Measurements from ENCODE around the gene DGLUCY.

The DGLUCY gene

DNA sequence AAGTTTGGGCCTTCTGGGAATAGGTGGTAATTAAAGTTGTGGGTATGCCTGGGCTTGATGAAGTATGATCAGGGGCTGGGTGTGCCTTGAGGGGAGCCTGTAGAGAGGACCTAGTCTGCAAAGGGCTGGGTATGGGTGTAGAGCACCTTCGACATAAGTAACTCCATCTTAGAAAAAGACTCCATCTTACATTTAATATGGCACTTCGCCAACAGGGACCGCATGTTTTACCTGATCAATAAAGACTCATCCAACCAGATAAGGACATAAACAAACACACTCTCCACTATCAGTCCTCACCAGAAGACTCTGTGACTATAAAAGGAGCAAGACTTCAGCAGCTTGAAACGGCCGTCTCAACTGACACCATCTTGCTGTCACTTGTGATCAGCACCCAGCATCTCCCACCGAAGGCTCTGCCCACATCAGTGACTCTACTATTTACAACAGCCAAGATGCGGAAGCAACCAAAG lies 154.1 kb downstream of the DGLUCY start:
- no peaks in the 10 kb centered on the region for H3K9me3 ChIP-seq (ENCODE audit: low read length)
- peaks cover 7% of the 10 kb centered on the region for H3K4me1 ChIP-seq (ENCODE audit: insufficient read depth, low read length)
- no peaks in the 10 kb centered on the region for H3K36me3 ChIP-seq (ENCODE audit: insufficient read depth, low read length)
- no peaks in the 10 kb centered on the region for H3K27me3 ChIP-seq (ENCODE audit: control insufficient read depth in 1 of 2, insufficient read depth in 2 of 2, low read length in 2 of 2)
- no peak overlapping the region for H3K27ac ChIP-seq (ENCODE audit: low read depth, low read length)
- no peak overlapping the region for H3K4me3 ChIP-seq (ENCODE audit: low read depth in 1 of 2, low read length in 2 of 2)
- H3K9ac ChIP-seq (ENCODE audit: low read length): no peak overlapping the region

DNA sequence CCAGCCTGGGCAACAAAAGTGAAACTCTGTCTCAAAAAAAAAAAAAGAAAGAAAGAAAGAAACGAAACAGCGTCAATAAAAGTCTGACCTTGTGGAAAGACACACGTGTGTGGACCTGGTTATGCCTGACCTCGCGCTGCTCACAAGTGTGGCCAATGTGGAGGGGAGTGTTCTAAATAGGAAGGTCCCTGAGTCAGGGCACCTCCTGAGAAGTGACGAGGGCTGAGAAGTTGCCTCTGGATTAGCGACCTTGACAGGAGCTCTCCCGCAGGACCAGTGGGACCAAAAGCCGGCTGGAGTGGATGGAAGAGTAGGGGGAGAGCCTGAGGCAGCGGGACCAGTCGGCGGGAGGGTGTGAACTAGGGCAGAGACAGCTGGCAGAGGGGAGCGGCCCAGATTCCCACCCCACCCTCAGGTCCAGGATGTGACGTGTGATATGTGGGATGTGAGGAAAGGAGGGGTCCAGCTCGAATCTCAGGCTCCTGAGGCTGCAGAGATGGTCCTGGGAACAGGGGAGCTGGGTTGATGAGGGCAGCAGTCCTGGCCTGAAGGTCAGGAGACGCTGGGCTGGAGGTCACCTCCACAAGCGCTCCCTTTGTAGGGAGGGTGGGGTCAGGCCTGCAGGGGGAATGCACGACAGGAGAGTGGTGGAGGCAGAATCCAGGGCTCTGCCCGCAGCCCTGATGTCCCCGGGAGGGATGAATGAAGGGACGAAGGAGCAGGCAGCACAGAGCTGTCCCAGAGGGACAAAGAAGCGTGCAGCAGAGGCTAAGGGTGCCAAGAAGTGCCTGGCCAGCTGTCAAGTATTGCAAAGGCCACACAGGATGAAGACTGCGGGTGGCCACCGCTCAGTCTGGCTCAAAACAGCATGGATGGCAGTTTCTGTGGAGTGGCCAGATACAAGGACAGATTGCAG lies 155.5 kb downstream of the DGLUCY start:
- H3K36me3 ChIP-seq (ENCODE audit: insufficient read depth, low read length): no peaks in the 10 kb centered on the region
- no peak overlapping the region for H3K27ac ChIP-seq (ENCODE audit: low read depth, low read length)
- H3K9me3 ChIP-seq (ENCODE audit: low read length): no peaks in the 10 kb centered on the region
- no peak overlapping the region for H3K4me3 ChIP-seq (ENCODE audit: low read depth in 1 of 2, low read length in 2 of 2)
- H3K27me3 ChIP-seq (ENCODE audit: control insufficient read depth in 1 of 2, insufficient read depth in 2 of 2, low read length in 2 of 2): no peaks in the 10 kb centered on the region
- H3K4me1 ChIP-seq (ENCODE audit: insufficient read depth, low read length): peaks cover 7% of the 10 kb centered on the region
- no peak overlapping the region for H3K9ac ChIP-seq (ENCODE audit: low read length)

DNA sequence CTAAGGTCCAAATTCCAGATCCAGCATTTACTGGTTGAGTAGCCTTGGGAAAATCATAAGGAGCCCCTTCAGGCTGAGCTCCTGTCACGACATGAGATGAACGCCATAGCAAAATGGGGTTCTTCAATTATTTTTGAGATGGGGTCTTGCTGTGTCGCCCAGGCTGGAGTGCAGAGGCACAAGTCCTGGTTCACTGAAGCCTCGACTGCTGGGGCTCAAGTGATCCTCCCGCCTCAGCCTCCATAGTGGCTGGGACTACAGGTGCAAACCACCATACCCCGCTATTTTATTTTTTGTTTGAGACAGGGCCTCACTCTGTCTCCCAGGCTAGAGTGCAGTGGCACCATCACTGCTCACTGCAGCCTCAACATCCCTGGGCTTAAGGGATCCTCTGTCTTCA lies 156.3 kb downstream of the DGLUCY start:
- no peaks in the 10 kb centered on the region for H3K27me3 ChIP-seq (ENCODE audit: control insufficient read depth in 1 of 2, insufficient read depth in 2 of 2, low read length in 2 of 2)
- H3K9me3 ChIP-seq (ENCODE audit: low read length): no peaks in the 10 kb centered on the region
- H3K36me3 ChIP-seq (ENCODE audit: insufficient read depth, low read length): no peaks in the 10 kb centered on the region
- no peak overlapping the region for H3K9ac ChIP-seq (ENCODE audit: low read length)
- no peak overlapping the region for H3K4me3 ChIP-seq (ENCODE audit: low read depth in 1 of 2, low read length in 2 of 2)
- peaks cover 7% of the 10 kb centered on the region for H3K4me1 ChIP-seq (ENCODE audit: insufficient read depth, low read length)
- no peak overlapping the region for H3K27ac ChIP-seq (ENCODE audit: low read depth, low read length)

DNA sequence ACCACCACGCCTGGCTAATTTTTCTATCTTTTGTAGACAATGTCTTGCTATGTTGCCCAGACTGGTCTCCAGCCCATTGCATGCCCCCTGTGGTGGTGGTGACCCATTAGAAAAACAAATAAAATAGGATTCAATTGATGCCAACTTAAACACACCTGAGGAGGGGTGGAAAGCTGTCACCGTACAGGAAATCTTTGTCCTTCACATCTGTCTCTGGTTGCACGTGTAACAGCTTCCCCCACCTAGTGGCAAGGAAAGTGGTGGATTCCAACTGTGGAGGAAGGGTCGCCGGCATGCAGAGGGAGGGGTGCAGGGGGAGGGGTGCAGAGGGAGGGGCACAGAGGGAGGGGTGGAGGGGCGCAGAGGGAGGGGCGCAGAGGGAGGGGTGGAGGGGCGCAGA lies 156.7 kb downstream of the DGLUCY start:
- Histone ChIP-seq H3K4me1 (ENCODE audit: insufficient read depth, low read length) (peaks cover 7% of the 10 kb centered on the region), H3K27ac (ENCODE audit: low read depth, low read length) (no peak overlapping the region), H3K36me3 (ENCODE audit: insufficient read depth, low read length) (no peaks in the 10 kb centered on the region), H3K9me3 (ENCODE audit: low read length) (no peaks in the 10 kb centered on the region), H3K4me3 (ENCODE audit: low read depth in 1 of 2, low read length in 2 of 2) (no peak overlapping the region), H3K27me3 (ENCODE audit: control insufficient read depth in 1 of 2, insufficient read depth in 2 of 2, low read length in 2 of 2) (no peaks in the 10 kb centered on the region), H3K9ac (ENCODE audit: low read length) (no peak overlapping the region)

DNA sequence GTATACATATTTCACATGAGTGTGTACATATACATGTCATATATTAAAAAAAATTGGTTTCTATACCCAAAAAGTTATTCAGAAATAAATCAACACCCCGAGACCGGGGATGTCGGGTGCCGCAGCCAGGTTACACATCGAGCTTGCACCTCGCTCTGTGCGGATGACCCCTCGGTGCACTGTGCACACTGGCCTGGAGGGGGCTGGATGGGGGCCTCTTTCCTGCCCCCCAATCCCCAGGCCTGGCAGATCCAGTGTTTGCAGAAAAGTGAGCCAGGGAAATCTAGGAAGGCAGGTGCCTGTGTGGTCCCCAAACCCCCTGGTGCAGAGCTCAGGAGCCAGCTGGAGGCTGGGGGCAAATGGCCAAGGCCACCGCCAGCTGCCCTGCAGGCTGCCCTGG lies 157.8 kb downstream of the DGLUCY start:
- Histone ChIP-seq H3K4me3 (ENCODE audit: low read depth in 1 of 2, low read length in 2 of 2) (no peak overlapping the region), H3K27ac (ENCODE audit: low read depth, low read length) (no peak overlapping the region), H3K4me1 (ENCODE audit: insufficient read depth, low read length) (peaks cover 11% of the 10 kb centered on the region), H3K9ac (ENCODE audit: low read length) (no peak overlapping the region), H3K36me3 (ENCODE audit: insufficient read depth, low read length) (no peaks in the 10 kb centered on the region), H3K27me3 (ENCODE audit: control insufficient read depth in 1 of 2, insufficient read depth in 2 of 2, low read length in 2 of 2) (no peaks in the 10 kb centered on the region), H3K9me3 (ENCODE audit: low read length) (no peaks in the 10 kb centered on the region)

DNA sequence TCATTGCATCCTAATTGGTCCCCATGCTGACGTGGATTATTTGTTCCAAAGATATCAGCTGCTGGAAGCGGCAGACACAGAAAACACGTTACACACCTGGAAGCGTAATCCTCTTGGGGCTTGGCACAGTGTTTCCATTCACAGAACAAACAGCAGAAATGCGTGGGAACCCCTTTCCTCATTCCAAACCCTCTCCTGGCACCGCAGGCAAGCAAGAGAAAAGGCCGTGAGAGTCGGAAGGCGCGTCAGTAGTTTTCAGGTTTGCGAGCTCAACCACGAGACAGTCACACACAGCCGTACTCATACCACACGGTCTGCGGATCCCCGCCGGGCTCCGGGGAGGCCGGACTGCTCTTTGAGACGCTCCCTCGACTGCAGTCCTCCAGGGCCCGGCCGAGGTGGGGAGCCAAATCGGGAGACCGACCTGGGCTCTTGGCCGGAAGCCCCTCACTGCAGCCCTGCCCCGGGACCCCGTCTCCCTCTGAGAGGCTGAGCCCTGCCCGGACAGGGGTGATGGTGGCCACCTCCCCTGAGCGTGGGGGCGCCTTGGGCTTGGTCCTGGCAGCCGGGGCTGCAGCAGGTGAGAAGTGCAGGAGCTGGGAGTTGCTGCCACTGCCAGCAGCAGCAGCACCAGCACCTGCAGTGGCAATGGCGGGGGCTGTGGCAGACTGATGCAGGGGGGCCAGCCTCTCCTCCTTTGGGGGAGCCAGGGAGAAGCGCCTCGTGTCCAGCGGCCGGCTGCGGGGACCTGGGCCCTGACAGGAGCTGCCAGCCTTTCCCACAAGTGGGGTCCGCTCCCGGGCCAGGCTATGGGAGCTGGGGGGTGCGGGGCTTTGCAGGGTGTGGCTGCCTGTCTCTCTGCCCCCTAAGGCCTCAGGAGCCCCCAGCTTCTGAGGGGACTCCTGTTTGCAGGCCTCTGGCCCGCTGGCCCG lies 158.7 kb downstream of the DGLUCY start:
- H3K36me3 ChIP-seq (ENCODE audit: insufficient read depth, low read length): no peaks in the 10 kb centered on the region
- H3K4me1 ChIP-seq (ENCODE audit: insufficient read depth, low read length): peaks cover 21% of the 10 kb centered on the region
- no peak overlapping the region for H3K4me3 ChIP-seq (ENCODE audit: low read depth in 1 of 2, low read length in 2 of 2)
- H3K9me3 ChIP-seq (ENCODE audit: low read length): no peaks in the 10 kb centered on the region
- H3K27me3 ChIP-seq (ENCODE audit: control insufficient read depth in 1 of 2, insufficient read depth in 2 of 2, low read length in 2 of 2): no peaks in the 10 kb centered on the region
- H3K9ac ChIP-seq (ENCODE audit: low read length): no peak overlapping the region
- H3K27ac ChIP-seq (ENCODE audit: low read depth, low read length): no peak overlapping the region

DNA sequence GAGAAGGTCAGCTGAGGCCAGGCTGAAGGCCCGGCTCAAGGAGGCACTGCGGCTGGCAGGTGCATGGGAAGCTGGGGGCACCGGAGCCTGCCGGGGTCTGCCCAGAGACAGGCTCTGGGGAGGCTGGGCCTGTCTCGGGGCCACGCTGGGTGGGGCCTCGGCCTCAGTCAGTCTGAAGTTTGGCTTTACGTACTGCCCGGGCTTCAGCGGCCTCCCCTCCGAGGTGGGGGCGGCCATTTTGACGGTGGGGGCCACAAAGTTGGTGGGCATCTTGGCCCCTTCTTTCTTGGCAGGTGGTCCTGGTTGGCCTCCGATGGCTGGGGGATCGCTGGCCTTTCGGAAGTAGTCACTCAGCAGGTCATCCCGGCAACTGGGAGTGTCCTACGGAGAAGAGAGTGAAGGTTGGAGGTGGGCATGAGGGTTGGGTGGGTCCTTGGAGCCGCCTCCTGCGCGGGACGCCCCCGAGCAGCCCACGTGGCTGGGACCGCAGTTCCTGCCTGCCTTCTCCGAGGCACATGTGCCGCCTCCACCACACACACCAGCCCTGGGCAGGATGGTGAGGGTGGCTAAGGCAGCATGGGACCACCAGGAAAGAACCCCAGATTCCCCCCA lies 159.5 kb downstream of the DGLUCY start:
- Histone ChIP-seq H3K4me3 (ENCODE audit: low read depth in 1 of 2, low read length in 2 of 2) (no peak overlapping the region), H3K27ac (ENCODE audit: low read depth, low read length) (no peak overlapping the region), H3K36me3 (ENCODE audit: insufficient read depth, low read length) (no peaks in the 10 kb centered on the region), H3K9ac (ENCODE audit: low read length) (no peak overlapping the region), H3K27me3 (ENCODE audit: control insufficient read depth in 1 of 2, insufficient read depth in 2 of 2, low read length in 2 of 2) (no peaks in the 10 kb centered on the region), H3K4me1 (ENCODE audit: insufficient read depth, low read length) (peaks cover 29% of the 10 kb centered on the region), H3K9me3 (ENCODE audit: low read length) (no peaks in the 10 kb centered on the region)

DNA sequence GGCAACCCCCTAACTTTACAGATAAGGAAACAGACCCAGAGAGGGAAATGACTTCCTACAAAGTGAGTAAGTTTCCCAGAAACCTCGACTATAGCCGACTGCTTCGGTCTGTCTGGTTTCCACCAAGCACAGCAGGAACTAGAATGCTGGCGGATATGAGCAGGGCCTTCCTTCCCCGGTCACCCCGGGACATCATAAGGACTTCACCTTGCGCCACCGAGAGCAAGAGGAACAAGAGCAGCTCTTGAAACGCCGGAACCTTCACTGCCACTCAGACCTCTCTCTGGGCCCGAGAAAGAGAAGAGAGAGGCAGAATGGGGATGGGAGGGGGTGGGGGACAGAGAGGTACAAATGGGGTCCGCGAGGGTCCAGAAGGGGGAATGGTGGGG lies 160.0 kb downstream of the DGLUCY start:
- Histone ChIP-seq H3K36me3 (ENCODE audit: insufficient read depth, low read length) (no peaks in the 10 kb centered on the region), H3K4me1 (ENCODE audit: insufficient read depth, low read length) (peaks cover 30% of the 10 kb centered on the region), H3K9me3 (ENCODE audit: low read length) (no peaks in the 10 kb centered on the region), H3K27me3 (ENCODE audit: control insufficient read depth in 1 of 2, insufficient read depth in 2 of 2, low read length in 2 of 2) (no peaks in the 10 kb centered on the region), H3K4me3 (ENCODE audit: low read depth in 1 of 2, low read length in 2 of 2) (no peak overlapping the region), H3K27ac (ENCODE audit: low read depth, low read length) (no peak overlapping the region), H3K9ac (ENCODE audit: low read length) (no peak overlapping the region)

DNA sequence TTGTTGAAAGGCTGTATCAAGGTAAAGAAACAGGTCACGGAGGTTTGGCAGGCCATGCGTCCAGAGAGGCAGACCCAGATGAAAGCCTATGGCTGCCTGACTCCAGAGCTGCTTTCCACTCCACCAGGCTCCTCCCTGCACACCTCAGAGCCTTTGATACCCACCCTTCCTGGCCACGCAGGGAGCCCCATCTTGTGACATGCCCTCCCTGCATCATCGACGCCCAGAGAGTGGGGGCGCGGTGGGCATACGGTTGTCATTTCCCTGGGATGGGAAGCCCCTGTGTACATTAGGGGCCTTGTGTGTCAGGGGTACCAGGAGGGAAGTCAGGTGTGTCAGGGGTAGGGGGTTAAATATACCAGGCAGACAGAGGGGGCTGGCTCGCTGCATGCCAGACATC lies 160.9 kb downstream of the DGLUCY start:
- Histone ChIP-seq H3K27ac (ENCODE audit: low read depth, low read length) (no peak overlapping the region), H3K9me3 (ENCODE audit: low read length) (no peaks in the 10 kb centered on the region), H3K4me1 (ENCODE audit: insufficient read depth, low read length) (peaks cover 26% of the 10 kb centered on the region), H3K36me3 (ENCODE audit: insufficient read depth, low read length) (no peaks in the 10 kb centered on the region), H3K9ac (ENCODE audit: low read length) (no peak overlapping the region), H3K4me3 (ENCODE audit: low read depth in 1 of 2, low read length in 2 of 2) (no peak overlapping the region), H3K27me3 (ENCODE audit: control insufficient read depth in 1 of 2, insufficient read depth in 2 of 2, low read length in 2 of 2) (no peaks in the 10 kb centered on the region)
